Measurements from ENCODE around the gene C15orf61. TPM values are rescaled to one million over a fixed set of nuclear protein-coding genes. Genes with fewer than 3 reads are reported as not detected.

The C15orf61 gene
- total RNA-seq, 1 donor from 2014 or later = 2.9 TPM

DNA sequence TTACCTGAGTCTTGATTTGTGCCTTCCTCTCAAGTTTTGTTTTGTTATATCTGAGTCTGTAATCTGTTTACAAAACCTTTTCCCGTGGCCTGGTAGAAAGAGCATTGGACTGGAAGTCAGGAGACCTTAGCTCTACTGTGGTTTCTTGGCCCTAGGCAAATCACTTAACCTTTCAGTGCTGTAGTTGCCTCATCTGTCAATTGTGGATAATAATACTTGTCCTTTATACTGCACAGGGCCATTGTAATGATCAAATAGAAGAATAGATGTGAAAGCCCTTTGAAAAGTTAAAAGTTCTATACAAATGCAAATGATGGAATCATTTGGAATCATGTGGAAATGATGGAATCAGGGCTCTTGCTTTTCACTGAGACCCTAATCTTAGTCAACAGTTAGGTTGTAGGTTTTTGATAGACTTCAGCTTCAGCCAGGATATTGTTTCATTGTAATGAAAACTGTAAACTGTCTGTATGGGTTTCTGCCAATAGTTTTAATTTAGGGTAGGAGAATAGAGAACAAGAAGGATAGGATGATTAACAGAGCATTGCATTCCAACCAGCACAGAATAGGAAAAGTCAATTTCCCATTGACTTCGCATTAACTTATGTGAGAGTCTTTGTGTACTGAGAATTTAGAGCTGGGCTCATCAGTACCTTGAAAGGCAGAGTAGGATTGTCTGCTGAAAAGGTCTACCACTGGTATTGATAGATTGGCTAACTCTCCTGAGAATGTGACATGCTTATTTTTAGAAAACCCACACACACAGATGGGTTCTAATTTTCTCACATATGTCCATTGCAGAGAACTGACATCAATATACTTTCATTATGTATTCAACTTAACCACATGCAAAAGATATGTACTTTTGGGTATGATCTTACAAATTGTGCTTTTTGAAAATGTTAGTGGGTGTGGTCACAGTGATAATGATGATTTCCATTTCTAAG lies 43.4 kb downstream of the C15orf61 start:
- TF ChIP-seq CTCF (IDR thresholded peaks at IDR 0.05; ENCODE audit: insufficient read depth, low read length, poor library complexity, severe bottlenecking) = no peak
- Histone ChIP-seq H3K27me3 (ENCODE audit: control insufficient read depth, insufficient read depth, low read length) (no peaks in the 10 kb centered on the region), H3K36me3 (ENCODE audit: control insufficient read depth, insufficient read depth, low read length) (no peaks in the 10 kb centered on the region), H3K4me3 (ENCODE audit: low read depth, low read length) (no peak overlapping the region)
- no peak for DNase-seq (ENCODE audit: low read depth)

- no peaks in the 10 kb centered on the region for H3K36me3 ChIP-seq (ENCODE audit: control insufficient read depth, insufficient read depth, low read length)
- H3K27me3 ChIP-seq (ENCODE audit: control insufficient read depth, insufficient read depth, low read length) = no peaks in the 10 kb centered on the region
- no peak for DNase-seq (ENCODE audit: low read depth)
- H3K4me3 ChIP-seq (ENCODE audit: low read depth, low read length) = no peak overlapping the region
- TF ChIP-seq CTCF (IDR thresholded peaks at IDR 0.05; ENCODE audit: insufficient read depth, low read length, poor library complexity, severe bottlenecking) = no peak
Measured at GRCh38 chr15:67564968-67565345, 44.0 kb downstream of the C15orf61 start.

- H3K27me3 ChIP-seq (ENCODE audit: control insufficient read depth, insufficient read depth, low read length) = no peaks in the 10 kb centered on the region
Measured at GRCh38 chr15:67569668-67570067, 48.7 kb downstream of the C15orf61 start.

DNA sequence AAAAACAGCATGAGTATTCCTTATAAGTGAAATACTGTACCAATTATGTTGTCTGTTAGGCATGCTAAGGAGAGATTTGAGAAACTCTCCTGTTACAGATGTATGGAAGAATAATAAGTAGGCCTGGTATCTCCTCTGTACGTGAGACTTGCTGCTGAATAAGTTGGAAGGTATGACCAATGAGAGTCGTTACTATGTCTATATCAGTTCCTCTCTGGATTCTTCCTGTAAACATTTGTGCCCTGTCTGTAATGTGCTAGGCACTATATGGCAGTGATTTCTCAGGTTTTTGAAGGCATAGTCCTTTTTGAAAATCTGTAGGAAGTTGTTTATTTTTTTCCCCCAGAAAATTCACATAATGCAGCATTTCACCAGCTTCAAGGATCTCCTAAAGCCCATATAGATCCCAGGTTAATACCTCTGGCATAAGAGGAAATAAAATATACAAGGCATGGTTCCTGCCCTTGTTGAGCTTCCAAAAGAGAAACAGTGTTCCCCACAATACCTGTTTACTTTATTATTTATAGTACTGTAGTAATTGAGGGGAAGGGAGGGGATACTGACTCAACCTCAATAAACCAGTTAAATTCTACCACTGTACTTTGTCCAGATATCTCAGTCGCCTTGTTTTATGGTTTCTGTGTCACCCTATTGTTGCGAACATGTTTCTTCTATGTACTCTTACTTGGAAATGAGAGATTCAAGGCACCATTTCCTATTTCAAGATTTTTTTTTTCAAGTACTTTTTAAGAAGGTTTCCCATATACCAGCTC lies 50.1 kb downstream of the C15orf61 start:
- Histone ChIP-seq H3K36me3 (ENCODE audit: control insufficient read depth, insufficient read depth, low read length) (no peaks in the 10 kb centered on the region), H3K4me3 (ENCODE audit: low read depth, low read length) (no peak overlapping the region), H3K27me3 (ENCODE audit: control insufficient read depth, insufficient read depth, low read length) (no peaks in the 10 kb centered on the region)
- DNase-seq (ENCODE audit: low read depth) = no peak
- no peak for TF ChIP-seq CTCF (IDR thresholded peaks at IDR 0.05; ENCODE audit: insufficient read depth, low read length, poor library complexity, severe bottlenecking)

More at GRCh38 chr15:67569668-67570067, 48.7 kb downstream of the C15orf61 start:
- H3K36me3 ChIP-seq (ENCODE audit: control insufficient read depth, insufficient read depth, low read length) = no peaks in the 10 kb centered on the region
- DNase-seq (ENCODE audit: low read depth) = no peak
- no peak for TF ChIP-seq CTCF (IDR thresholded peaks at IDR 0.05; ENCODE audit: insufficient read depth, low read length, poor library complexity, severe bottlenecking)
- H3K4me3 ChIP-seq (ENCODE audit: low read depth, low read length) = no peak overlapping the region

DNA sequence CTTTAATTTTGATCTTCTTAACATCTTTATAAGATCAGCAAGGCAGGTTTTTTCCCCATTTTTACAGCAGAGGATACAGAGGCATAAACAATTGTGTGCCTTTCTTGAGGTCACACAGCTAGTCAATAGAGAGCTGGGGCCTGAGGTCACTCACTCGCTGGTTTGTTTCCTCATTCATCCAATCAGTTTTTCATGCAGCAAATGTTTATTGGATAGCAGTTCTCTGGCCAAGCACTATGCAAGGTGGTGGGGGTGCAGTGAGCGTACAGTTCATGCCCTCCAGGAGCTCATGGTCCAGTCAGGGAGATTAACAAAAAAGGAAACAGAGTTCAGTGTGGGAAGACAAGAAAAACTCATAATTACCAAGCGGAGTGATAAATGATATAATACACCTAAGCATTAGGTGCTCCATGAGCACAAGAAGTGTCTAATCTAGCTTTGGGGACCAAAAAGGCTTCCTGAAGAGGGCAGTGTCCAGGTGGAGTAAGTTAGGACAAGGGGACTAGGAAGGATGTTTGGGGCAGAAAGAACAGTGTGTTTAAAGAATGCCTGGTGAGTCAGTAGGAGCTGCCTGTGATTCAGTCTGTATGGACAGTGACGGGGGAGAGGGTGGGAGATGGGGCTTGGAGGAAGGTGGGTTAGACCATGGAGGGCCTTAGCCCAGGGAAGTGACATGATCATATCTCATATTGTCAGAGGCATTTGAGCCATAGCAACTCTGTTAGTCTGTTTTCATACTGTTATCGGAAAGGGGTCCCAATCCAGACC lies 50.9 kb downstream of the C15orf61 start:
- no peak for DNase-seq (ENCODE audit: low read depth)
- Histone ChIP-seq H3K36me3 (ENCODE audit: control insufficient read depth, insufficient read depth, low read length) (no peaks in the 10 kb centered on the region), H3K4me3 (ENCODE audit: low read depth, low read length) (no peak overlapping the region), H3K27me3 (ENCODE audit: control insufficient read depth, insufficient read depth, low read length) (no peaks in the 10 kb centered on the region)
- TF ChIP-seq CTCF (IDR thresholded peaks at IDR 0.05; ENCODE audit: insufficient read depth, low read length, poor library complexity, severe bottlenecking) = no peak
